HG02938 (cell line): ENCODE data around the gene BBS2.
A peak's percentile ranks its signal among the peaks of the same experiment; 100 is the strongest.

Source experiments
- ATAC-seq: cut with Tn5 transposase; IDR thresholded peaks from one replicate; pipeline ENCODE4 v1.9.1; 2021; ENCODE audit warnings: mild to moderate bottlenecking, moderate library complexity; ENCODE audit not compliant: unreplicated experiment

Gene BBS2

GRCh38 chr16:56479469-56479868 is 40.4 kb downstream of the BBS2 start:
- ATAC-seq: no peak

- no peak for ATAC-seq
Measured at GRCh38 chr16:56478281-56479049, 41.4 kb downstream of the BBS2 start.

GRCh38 chr16:56477096-56477878 is 42.5 kb downstream of the BBS2 start:
- no peak for ATAC-seq

- ATAC-seq: no peak
Measured at GRCh38 chr16:56475201-56475600, 44.6 kb downstream of the BBS2 start.

GRCh38 chr16:56470666-56471065 is 49.2 kb downstream of the BBS2 start:
- no peak for ATAC-seq

- ATAC-seq: no peak
Measured at GRCh38 chr16:56470232-56470631, 49.6 kb downstream of the BBS2 start.

GRCh38 chr16:56469748-56470147 is 50.1 kb downstream of the BBS2 start:
- ATAC-seq: no peak

GRCh38 chr16:56468800-56469199 is 51.0 kb downstream of the BBS2 start:
- no peak for ATAC-seq

GRCh38 chr16:56466344-56466743 is 53.5 kb downstream of the BBS2 start:
- no peak for ATAC-seq

- ATAC-seq: no peak
Measured at GRCh38 chr16:56463153-56463552, 56.7 kb downstream of the BBS2 start.

GRCh38 chr16:56462064-56462796 is 57.6 kb downstream of the BBS2 start:
- ATAC-seq: no peak

GRCh38 chr16:56460101-56460500 is 59.7 kb downstream of the BBS2 start:
- no peak for ATAC-seq

- no peak for ATAC-seq
Measured at GRCh38 chr16:56457927-56458470, 61.8 kb downstream of the BBS2 start.

- peak; percentile 36 for ATAC-seq
Measured at GRCh38 chr16:56451753-56452689, 67.8 kb downstream of the BBS2 start.

- peak; percentile 98 for ATAC-seq
Measured at GRCh38 chr16:56450986-56451752, 68.7 kb downstream of the BBS2 start, which contains the start of the genes NUDT21 and OGFOD1. Gene NUDT21, minus strand, starts transcription at chr16:56451332. Its CDS starts 130 bp downstream, at chr16:56451202. Gene OGFOD1, plus strand, starts transcription at chr16:56451554. Its CDS starts 59 bp downstream, at chr16:56451613.

- peak; percentile 18 for ATAC-seq
Measured at GRCh38 chr16:56450275-56450985, 69.4 kb downstream of the BBS2 start.

- ATAC-seq: no peak
Measured at GRCh38 chr16:56448005-56448404, 71.8 kb downstream of the BBS2 start.

- ATAC-seq: no peak
Measured at GRCh38 chr16:56447286-56447685, 72.5 kb downstream of the BBS2 start.

GRCh38 chr16:56438038-56438437 is 81.8 kb downstream of the BBS2 start:
- no peak for ATAC-seq
